Activated T-helper 1 cell treated with anti-CD3 and anti-CD28 coated beads, Interleukin-12 subunit alpha, Interleukin-12 subunit beta, Interleukin-2, Interleukin-4 antibody, amounts not matched to agents 30 ng/mL and 10 ng/mL and 1 ng/mL, durations not matched to agents 14 hours and 24 hours and 36 hours (primary cell): ENCODE measurements around the gene ZNF808. TPM values are rescaled to one million over a fixed set of nuclear protein-coding genes. Genes with fewer than 3 reads are reported as not detected.
A peak's percentile ranks its signal among the peaks of the same experiment; 100 is the strongest.
"Not testable (repeated sequence)": the region's sequence is repeated elsewhere in the genome, so short reads cannot be mapped to it uniquely, and the experiment has no call there.

Source experiments
- DNase-seq: peaks from one replicate; pipeline ENCODE4 v3.0.0; 2021; ENCODE audit warnings: low spot score
- H3K27ac Mint-ChIP-seq: one replicate; pipeline ENCODE4 v1.8.0; 2021; ENCODE audit warnings: mild to moderate bottlenecking, mixed read lengths
- H3K27me3 Mint-ChIP-seq: one replicate; pipeline ENCODE4 v1.8.0; 2022; ENCODE audit warnings: mild to moderate bottlenecking, moderate library complexity, mixed read lengths; ENCODE audit not compliant: insufficient read depth
- H3K36me3 Mint-ChIP-seq: one replicate; pipeline ENCODE4 v1.8.0; 2021; ENCODE audit warnings: low read depth, mixed read lengths
- H3K4me1 Mint-ChIP-seq: one replicate; pipeline ENCODE4 v1.8.0; 2021; ENCODE audit warnings: low read depth, mixed read lengths
- H3K4me3 Mint-ChIP-seq: one replicate; pipeline ENCODE4 v1.8.0; 2021; ENCODE audit warnings: mild to moderate bottlenecking, moderate library complexity, mixed read lengths
- H3K9me3 Mint-ChIP-seq: one replicate; pipeline ENCODE4 v1.8.0; 2021; ENCODE audit warnings: mixed read lengths
- intact Hi-C: fragments of 100-400 bp; cut with micrococcal nuclease; formaldehyde crosslinking; loops from one replicate; pipeline ENCODE4 v1.15.1; 2024
- total RNA-seq: library from RNA; stranded (reverse); gene quantifications from 2 replicates; pipeline ENCODE4 v1.2.3, GENCODE V29; 2022

The ZNF808 gene
- total RNA-seq, result 19.1 and 20.0 TPM in 2 replicates

GRCh38 chr19:52527134-52527955 lies at the start of gene ZNF808:
Gene ZNF808, plus strand, starts transcription at chr19:52527668. Its CDS starts 15,617 bp downstream, at chr19:52543285.
- intact Hi-C loops, result loop anchor here (1.0 to 5.0 kb wide), 20 partner anchors 8 to 805 kb away; partner anchors contain the start of genes ZNF160, ZNF28, ZNF320 and ZNF432
- peak within 1 kb of the TSS; percentile 98 for H3K27ac Mint-ChIP-seq
- DNase-seq, result peak; percentile 87
- H3K36me3 Mint-ChIP-seq, result peaks cover 12% of the 10 kb centered on the region
- H3K4me1 Mint-ChIP-seq, result peaks cover 12% of the 10 kb centered on the region
- peaks cover 16% of the 10 kb centered on the region for H3K9me3 Mint-ChIP-seq
- H3K4me3 Mint-ChIP-seq, result peak within 1 kb of the TSS; percentile 99
- no peaks in the 10 kb centered on the region for H3K27me3 Mint-ChIP-seq

- H3K4me1 Mint-ChIP-seq, intact Hi-C loops, H3K27me3 Mint-ChIP-seq, DNase-seq, H3K36me3 Mint-ChIP-seq, H3K27ac Mint-ChIP-seq, H3K4me3 Mint-ChIP-seq: not testable (repeated sequence)
- peaks cover 52% of the 10 kb centered on the region for H3K9me3 Mint-ChIP-seq
Observed at GRCh38 chr19:52484111-52484743, 43.2 kb upstream of the ZNF808 start.

- H3K27me3 Mint-ChIP-seq, intact Hi-C loops, H3K4me1 Mint-ChIP-seq, H3K36me3 Mint-ChIP-seq, H3K27ac Mint-ChIP-seq, DNase-seq, H3K4me3 Mint-ChIP-seq: not testable (repeated sequence)
- H3K9me3 Mint-ChIP-seq, result peaks cover 55% of the 10 kb centered on the region
Observed at GRCh38 chr19:52485064-52485463, 42.4 kb upstream of the ZNF808 start.

- H3K27me3 Mint-ChIP-seq, intact Hi-C loops, H3K27ac Mint-ChIP-seq, H3K36me3 Mint-ChIP-seq, DNase-seq, H3K4me3 Mint-ChIP-seq, H3K4me1 Mint-ChIP-seq: not testable (repeated sequence)
- H3K9me3 Mint-ChIP-seq, result peaks cover 55% of the 10 kb centered on the region
Observed at GRCh38 chr19:52485561-52486240, 41.8 kb upstream of the ZNF808 start.

GRCh38 chr19:52492201-52492993 lies 35.1 kb upstream of the ZNF808 start:
- DNase-seq, result no peak
- Mint-ChIP-seq H3K4me3 (no peak overlapping the region), H3K27me3 (no peaks in the 10 kb centered on the region), H3K4me1 (no peaks in the 10 kb centered on the region), H3K27ac (no peak overlapping the region), H3K9me3 (peaks cover 42% of the 10 kb centered on the region), H3K36me3 (no peaks in the 10 kb centered on the region)
- intact Hi-C loops, result no loop called here

- DNase-seq, result no peak
- intact Hi-C loops, result no loop called here
- no peak overlapping the region for H3K4me3 Mint-ChIP-seq
- no peaks in the 10 kb centered on the region for H3K4me1 Mint-ChIP-seq
- peaks cover 48% of the 10 kb centered on the region for H3K9me3 Mint-ChIP-seq
- no peak overlapping the region for H3K27ac Mint-ChIP-seq
- no peaks in the 10 kb centered on the region for H3K36me3 Mint-ChIP-seq
- H3K27me3 Mint-ChIP-seq, result no peaks in the 10 kb centered on the region
Observed at GRCh38 chr19:52492994-52493470, 34.4 kb upstream of the ZNF808 start.

GRCh38 chr19:52494518-52494917 lies 33.0 kb upstream of the ZNF808 start:
- H3K27ac Mint-ChIP-seq, result no peak overlapping the region
- H3K9me3 Mint-ChIP-seq, result peaks cover 54% of the 10 kb centered on the region
- no peak for DNase-seq
- H3K27me3 Mint-ChIP-seq, result no peaks in the 10 kb centered on the region
- no peak overlapping the region for H3K4me3 Mint-ChIP-seq
- no peaks in the 10 kb centered on the region for H3K4me1 Mint-ChIP-seq
- intact Hi-C loops, result no loop called here
- H3K36me3 Mint-ChIP-seq, result no peaks in the 10 kb centered on the region

GRCh38 chr19:52498571-52498970 lies 28.9 kb upstream of the ZNF808 start:
- H3K4me3 Mint-ChIP-seq, result no peak overlapping the region
- intact Hi-C loops, result no loop called here
- peaks cover 57% of the 10 kb centered on the region for H3K9me3 Mint-ChIP-seq
- H3K27ac Mint-ChIP-seq, result no peak overlapping the region
- no peaks in the 10 kb centered on the region for H3K36me3 Mint-ChIP-seq
- no peaks in the 10 kb centered on the region for H3K4me1 Mint-ChIP-seq
- no peak for DNase-seq
- no peaks in the 10 kb centered on the region for H3K27me3 Mint-ChIP-seq

GRCh38 chr19:52500474-52500873 lies 27.0 kb upstream of the ZNF808 start:
- H3K27ac Mint-ChIP-seq, DNase-seq, H3K36me3 Mint-ChIP-seq, intact Hi-C loops, H3K4me1 Mint-ChIP-seq, H3K4me3 Mint-ChIP-seq, H3K27me3 Mint-ChIP-seq: not testable (repeated sequence)
- H3K9me3 Mint-ChIP-seq, result peaks cover 54% of the 10 kb centered on the region

GRCh38 chr19:52500991-52501390 lies 26.5 kb upstream of the ZNF808 start:
- H3K4me3 Mint-ChIP-seq, DNase-seq, H3K27ac Mint-ChIP-seq, H3K4me1 Mint-ChIP-seq, H3K36me3 Mint-ChIP-seq, intact Hi-C loops, H3K27me3 Mint-ChIP-seq: not testable (repeated sequence)
- peaks cover 55% of the 10 kb centered on the region for H3K9me3 Mint-ChIP-seq

GRCh38 chr19:52507266-52507665 lies 20.2 kb upstream of the ZNF808 start:
- no peak overlapping the region for H3K27ac Mint-ChIP-seq
- no peaks in the 10 kb centered on the region for H3K4me1 Mint-ChIP-seq
- H3K36me3 Mint-ChIP-seq, result no peaks in the 10 kb centered on the region
- H3K27me3 Mint-ChIP-seq, result no peaks in the 10 kb centered on the region
- peaks cover 53% of the 10 kb centered on the region for H3K9me3 Mint-ChIP-seq
- H3K4me3 Mint-ChIP-seq, result no peak overlapping the region
- intact Hi-C loops, result no loop called here
- no peak for DNase-seq

- Mint-ChIP-seq H3K27ac (no peak overlapping the region), H3K36me3 (peaks cover 6% of the 10 kb centered on the region), H3K4me1 (no peaks in the 10 kb centered on the region), H3K9me3 (peaks cover 73% of the 10 kb centered on the region), H3K27me3 (no peaks in the 10 kb centered on the region), H3K4me3 (no peak overlapping the region)
- DNase-seq, result no peak
- intact Hi-C loops, result no loop called here
Observed at GRCh38 chr19:52516191-52516590, 11.3 kb upstream of the ZNF808 start.
